CD4-positive, alpha-beta T cell treated with Interleukin-6 at 100 ng/mL for 8 hours (primary cell): ENCODE data around the gene EPHA6.

Source experiments
- DNase-seq: peaks from one replicate; pipeline ENCODE4 v3.0.0-alpha.2; 2020; ENCODE audit warnings: mixed read lengths, low spot score

EPHA6 gene

GRCh38 chr3:97277708-97278107, 463.3 kb downstream of the EPHA6 start:
- no peak for DNase-seq

GRCh38 chr3:97278506-97278905, 464.1 kb downstream of the EPHA6 start:
- no peak for DNase-seq

DNA sequence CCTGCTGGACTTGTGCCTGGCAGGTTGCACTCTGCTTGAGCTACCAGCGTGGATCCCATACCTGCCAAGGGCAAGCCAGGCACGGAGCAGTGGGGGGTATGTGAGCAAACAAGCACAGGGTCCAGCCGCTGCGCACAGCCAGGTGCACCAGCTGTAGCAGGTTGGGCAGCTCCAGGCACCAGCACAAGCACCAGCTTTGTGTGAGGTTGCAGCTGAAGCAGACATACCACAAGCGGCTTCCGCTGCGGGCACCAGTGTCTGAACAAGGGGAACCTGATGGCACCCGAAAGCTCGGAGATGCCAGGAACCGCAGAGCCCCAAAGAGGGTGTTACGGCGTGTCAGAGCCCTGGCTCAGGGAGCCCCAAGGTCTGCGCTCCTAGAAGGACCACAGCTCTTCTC, 477.5 kb downstream of the EPHA6 start:
- no peak for DNase-seq

- DNase-seq: no peak
Observed at GRCh38 chr3:97293596-97294131, 479.3 kb downstream of the EPHA6 start.

DNA sequence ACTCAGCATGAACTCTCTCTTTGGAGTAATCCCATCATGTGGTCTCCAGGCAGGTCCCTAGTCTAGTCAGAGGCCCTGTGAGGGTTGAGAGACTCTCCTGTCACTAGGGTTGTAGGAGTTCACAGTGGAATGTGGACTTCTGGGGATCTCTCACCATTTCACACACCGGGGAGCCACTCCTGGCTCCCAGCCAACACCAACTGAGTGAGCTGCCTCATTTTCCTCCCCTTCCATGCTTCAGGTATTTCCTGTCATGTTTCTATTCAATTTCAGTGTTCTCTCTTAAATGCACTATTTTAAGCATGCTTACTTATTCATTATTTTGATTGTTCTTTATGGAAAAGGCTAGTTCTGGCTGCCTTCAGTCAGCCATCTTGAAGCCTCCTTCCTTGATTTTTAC, 482.6 kb downstream of the EPHA6 start:
- DNase-seq: no peak

GRCh38 chr3:97301114-97301513, 486.7 kb downstream of the EPHA6 start:
- DNase-seq: no peak

DNA sequence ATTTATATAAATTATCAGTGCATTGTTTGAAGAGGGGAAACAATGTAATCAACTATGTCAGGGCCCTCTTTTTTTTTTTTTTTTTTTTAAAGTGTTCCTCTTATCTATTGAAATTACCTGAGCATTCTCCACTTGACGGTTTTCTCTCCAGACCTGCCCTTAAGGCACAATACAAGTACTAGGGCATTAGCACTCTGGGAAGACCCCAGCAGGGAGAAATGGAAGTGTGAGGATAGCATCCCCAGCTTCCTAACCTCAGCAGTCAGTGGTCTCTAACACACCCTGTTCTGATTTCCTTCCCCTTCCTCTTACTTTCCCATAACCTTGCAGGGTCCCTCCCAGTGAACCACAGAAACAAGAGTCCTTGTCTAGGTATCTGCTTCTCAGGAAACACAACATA, 491.8 kb downstream of the EPHA6 start:
- DNase-seq: no peak

DNA sequence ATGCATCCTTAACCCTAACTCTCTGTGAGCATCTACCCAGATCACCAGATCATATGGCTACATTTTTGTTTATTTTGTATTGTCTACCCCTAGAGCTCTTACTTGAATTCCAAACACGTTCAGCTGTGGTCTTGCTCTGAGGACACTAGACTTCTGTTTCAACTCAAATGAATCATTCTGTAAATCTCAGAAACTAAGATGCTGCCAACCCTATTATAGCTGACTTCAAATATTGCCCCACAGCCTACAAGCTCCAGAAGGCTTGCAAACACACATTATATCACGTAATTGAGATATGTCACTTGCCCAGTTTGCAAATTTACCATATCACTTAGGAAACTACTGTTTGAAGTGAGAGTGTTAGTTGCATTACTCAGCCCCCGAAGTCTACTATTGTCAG, 524.0 kb downstream of the EPHA6 start:
- no peak for DNase-seq

GRCh38 chr3:97340940-97341339, 526.5 kb downstream of the EPHA6 start:
- DNase-seq: no peak

GRCh38 chr3:97347780-97348179, 533.4 kb downstream of the EPHA6 start:
- DNase-seq: no peak

- DNase-seq: no peak
Observed at GRCh38 chr3:97350971-97351370, 536.6 kb downstream of the EPHA6 start.

GRCh38 chr3:97353176-97353575, 538.8 kb downstream of the EPHA6 start:
- DNase-seq: no peak

DNA sequence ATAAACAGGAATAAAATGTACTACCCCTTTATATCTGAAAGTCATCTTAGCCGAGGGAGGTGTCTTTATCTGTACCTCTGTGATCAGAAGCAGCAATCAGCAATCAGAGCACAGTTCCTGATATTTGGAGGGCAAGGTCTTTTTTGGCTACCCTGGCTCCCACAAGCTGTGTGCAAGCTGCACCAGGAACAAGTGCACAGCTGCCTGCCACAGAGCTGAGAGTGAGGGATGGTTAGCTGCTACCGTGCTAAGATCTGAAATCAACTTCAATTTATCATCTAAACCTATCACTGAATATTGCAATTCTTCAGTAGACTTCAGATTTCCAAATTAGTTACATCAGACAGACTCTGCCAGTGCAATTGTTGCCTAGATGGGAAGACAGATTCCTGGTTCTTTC, 545.6 kb downstream of the EPHA6 start:
- DNase-seq: no peak

DNA sequence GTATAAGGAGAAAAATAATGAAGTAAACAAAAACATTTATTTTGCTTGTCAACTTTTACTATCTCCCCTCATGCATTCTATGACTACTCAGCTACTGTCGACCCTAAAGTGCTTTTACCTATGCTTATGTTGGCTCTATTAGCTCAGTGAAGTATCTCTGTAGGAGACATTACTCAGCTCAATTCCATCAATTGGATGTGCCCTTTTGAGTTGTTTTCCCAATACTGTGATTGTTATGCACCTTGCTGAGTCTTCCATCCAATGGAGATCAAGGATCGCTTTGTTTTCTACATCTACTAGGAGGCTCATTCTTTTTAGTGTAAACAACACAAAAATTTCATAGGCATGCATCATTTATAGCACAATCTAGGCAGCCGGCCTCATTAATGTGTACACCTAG, 546.4 kb downstream of the EPHA6 start:
- DNase-seq: no peak

DNA sequence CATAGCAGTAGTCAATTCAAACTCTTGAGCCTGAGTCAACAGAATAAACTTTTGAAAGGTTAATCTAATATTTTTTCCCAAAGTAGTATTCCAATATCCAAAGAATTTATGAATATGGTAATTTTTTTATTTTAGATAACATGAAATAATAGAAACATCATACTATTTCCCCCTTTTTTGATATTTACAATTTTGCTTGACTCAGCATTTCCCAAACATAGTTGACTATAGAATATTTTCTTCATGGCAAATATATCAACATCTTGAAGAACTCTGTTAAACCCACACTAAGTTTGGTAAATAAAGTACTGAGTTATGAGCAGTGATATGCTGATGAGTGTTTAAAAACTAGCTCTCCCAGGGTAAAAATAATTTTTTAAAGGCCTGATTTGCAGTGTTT, 570.2 kb downstream of the EPHA6 start:
- DNase-seq: no peak

- DNase-seq: no peak
Observed at GRCh38 chr3:97388774-97389173, 574.4 kb downstream of the EPHA6 start.

GRCh38 chr3:97389936-97390335, 575.5 kb downstream of the EPHA6 start:
- DNase-seq: no peak

DNA sequence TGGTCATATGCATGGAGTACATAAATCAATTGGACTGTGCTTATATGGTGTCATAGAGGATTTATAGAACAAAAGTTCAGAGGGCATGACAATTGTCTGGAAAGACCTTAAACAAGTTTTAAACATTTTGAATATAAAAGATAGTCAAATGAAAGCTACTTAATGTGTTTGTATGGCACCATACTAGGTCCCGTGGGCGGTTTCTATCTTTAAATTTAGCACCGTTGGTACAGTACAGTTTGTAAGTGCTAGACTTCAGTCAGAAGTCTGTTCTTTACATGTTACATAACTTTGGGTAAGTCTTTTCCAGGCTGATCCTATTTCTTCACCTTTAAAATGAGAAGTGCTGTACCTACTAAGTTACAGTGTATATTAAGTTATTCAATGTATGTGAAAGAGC, 576.8 kb downstream of the EPHA6 start:
- DNase-seq: no peak

DNA sequence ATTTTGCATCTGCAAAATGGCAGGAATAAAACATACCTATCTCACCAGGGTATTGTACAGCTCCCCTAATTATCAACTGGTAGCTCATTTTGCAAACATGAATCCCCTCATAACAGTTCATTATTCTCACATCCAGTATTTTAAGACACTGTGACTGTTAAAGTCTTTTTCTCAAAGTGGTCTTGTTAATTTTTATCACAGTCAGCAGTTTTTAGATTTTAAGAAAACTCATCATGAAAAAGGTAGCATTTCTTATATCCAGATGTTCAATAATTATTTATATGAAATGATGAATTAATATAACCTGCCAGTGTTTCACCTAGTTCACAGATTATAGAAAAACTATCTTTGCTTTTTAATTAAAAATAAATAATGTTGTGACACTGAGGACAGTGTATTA, 595.2 kb downstream of the EPHA6 start:
- DNase-seq: no peak

DNA sequence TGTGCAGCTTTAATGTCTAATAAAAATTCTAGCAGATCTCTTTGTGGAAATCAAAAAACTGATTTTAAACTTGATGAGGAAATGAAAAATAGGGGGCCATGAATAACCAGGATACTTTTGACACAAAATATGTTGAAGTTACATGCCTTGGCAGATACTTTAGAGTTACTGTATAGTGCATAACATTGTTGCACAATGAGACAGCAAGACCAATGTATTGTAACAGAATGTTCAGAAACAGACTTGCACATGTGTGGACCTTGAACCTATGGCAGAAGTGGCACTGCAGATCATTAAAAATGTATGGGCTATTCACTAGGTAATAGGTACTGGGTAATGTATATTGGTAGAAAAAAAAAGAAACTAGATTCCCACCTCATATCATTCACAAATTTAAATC, 607.2 kb downstream of the EPHA6 start:
- DNase-seq: no peak

- DNase-seq: no peak
Observed at GRCh38 chr3:97425002-97425401, 610.6 kb downstream of the EPHA6 start.

GRCh38 chr3:97430601-97431000, 616.2 kb downstream of the EPHA6 start:
- no peak for DNase-seq

DNA sequence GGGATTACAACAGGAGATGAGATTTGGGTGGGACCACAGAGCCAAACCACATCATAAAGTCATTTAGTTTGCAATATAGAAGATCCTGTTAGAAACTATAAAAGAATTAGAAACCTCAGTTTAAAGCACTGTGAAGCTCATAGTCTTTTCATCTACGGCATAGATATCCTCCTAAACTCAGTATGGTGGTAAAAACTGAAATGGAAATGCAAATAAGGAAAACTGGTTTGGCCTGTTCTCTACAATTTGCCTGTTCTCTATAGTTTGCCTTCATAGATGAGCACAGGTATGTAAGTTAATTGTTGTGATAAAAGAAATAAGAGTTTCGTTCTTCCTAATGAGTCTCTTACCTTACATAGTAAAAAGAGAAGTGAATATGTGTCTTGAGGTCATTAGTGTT, 618.5 kb downstream of the EPHA6 start:
- no peak for DNase-seq

DNA sequence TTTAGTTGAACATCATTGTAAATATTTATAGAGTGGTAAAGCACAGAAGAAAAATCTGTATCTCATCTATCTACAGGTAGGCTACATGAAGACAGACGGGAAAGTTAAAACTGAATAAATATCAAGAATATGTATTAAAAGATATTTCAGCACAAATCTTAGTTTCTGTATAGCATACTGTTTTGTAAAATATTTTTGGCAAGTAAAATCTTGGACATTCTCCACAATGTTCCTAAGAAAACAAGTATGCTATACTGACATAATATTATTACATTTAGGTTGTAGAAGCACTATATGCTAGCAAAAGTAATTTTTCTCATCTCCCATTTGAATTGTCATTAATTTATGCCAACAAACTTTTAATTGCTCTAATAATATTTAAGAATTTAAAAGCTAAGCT, 623.7 kb downstream of the EPHA6 start:
- no peak for DNase-seq

DNA sequence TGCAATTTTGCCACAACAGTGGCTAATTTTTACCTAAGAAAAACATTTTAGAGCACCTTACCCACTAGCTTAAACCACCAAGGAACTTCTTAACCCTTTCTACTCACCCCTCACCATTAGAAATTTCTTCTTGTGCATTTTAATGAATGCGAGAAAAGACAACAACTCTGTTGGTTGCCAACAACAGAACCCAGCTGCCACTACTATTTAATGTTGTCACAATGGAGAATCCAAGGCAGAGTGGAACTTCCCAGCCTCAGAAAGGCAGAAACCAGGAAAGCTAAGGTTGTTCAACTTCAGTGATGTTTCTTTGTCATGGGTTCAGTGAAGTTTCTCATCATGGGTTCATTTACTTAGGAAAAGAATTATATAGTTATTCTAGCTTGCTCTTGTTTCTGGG, 625.0 kb downstream of the EPHA6 start:
- no peak for DNase-seq
